ENCODE measurements around the gene PCDH1. TPM values are rescaled to one million over a fixed set of nuclear protein-coding genes. Genes with fewer than 3 reads are reported as not detected.

The PCDH1 gene
- total and polyA plus RNA-seq, 2 of the 13 experiments (the other 11 are each of a cell fraction or from before 2014, with no cell fraction given), result 0.11 to 0.83 TPM

- TF ChIP-seq HNF1A (IDR thresholded peaks at IDR 0.05; ENCODE audit: low read depth) (no peak), HNF1A (CRISPR knock-in tag; IDR thresholded peaks at IDR 0.05; ENCODE audit: borderline replicate concordance) (no peak; the same call in 1 of the 2 replicates), HOXA3 (CRISPR knock-in tag; IDR thresholded peaks at IDR 0.05) (peak; percentile 84; the same call in 1 of the 2 replicates), ARHGAP35 (CRISPR knock-in tag; IDR thresholded peaks at IDR 0.05; ENCODE audit: borderline replicate concordance) (peak; percentile 57; the same call in 1 of the 2 replicates), KDM3A (CRISPR knock-in tag; IDR thresholded peaks at IDR 0.05; ENCODE audit: low read depth) (peak; percentile 68; the same call in 1 of the 2 replicates), KLF11 (CRISPR knock-in tag; IDR thresholded peaks at IDR 0.05) (peak; percentile 56; the same call in 1 of the 2 replicates), ZNF790 (CRISPR knock-in tag; IDR thresholded peaks at IDR 0.05; ENCODE audit: borderline replicate concordance) (peak; percentile 87), ZFP36L2 (CRISPR knock-in tag; IDR thresholded peaks at IDR 0.05) (peak; percentile 59; the same call in 1 of the 2 replicates), ZBTB38 (CRISPR knock-in tag; IDR thresholded peaks at IDR 0.05) (0 out of 2 replicates have a peak, but pooled peaks have one; percentile 17), AKAP8 (CRISPR knock-in tag; IDR thresholded peaks at IDR 0.05) (no peak), MAFK (conservative IDR thresholded peaks at IDR 0.05 in 1 of 2, IDR thresholded peaks at IDR 0.05 in 1 of 2; ENCODE audit: low read length in 2 of 2) (no peak), ZNF256 (CRISPR knock-in tag; conservative IDR thresholded peaks at IDR 0.05) (no peak; the same call in 1 of the 2 replicates), ZNF274 (CRISPR knock-in tag; IDR thresholded peaks at IDR 0.05) (peak; percentile 68; the same call in 1 of the 2 replicates), SMARCC2 (IDR thresholded peaks at IDR 0.05) (no peak), ZFP36 (IDR thresholded peaks at IDR 0.05; ENCODE audit: borderline replicate concordance, low read depth, low read length, partially characterized antibody) (no peak), ZNF644 (CRISPR knock-in tag; IDR thresholded peaks at IDR 0.05; ENCODE audit: low read depth) (no peak), ZBTB4 (CRISPR knock-in tag; IDR thresholded peaks at IDR 0.05; ENCODE audit: borderline replicate concordance) (peak; percentile 74; the same call in 1 of the 2 replicates)
- TF ChIP-seq, protein P1, sequence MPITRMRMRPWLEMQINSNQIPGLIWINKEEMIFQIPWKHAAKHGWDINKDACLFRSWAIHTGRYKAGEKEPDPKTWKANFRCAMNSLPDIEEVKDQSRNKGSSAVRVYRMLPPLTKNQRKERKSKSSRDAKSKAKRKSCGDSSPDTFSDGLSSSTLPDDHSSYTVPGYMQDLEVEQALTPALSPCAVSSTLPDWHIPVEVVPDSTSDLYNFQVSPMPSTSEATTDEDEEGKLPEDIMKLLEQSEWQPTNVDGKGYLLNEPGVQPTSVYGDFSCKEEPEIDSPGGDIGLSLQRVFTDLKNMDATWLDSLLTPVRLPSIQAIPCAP (CRISPR knock-in tag; IDR thresholded peaks at IDR 0.05; ENCODE audit: low read depth), result no peak; the same call in 1 of the 2 replicates
Measured at GRCh38 chr5:141923448-141924313, 45.5 kb upstream of the PCDH1 start, which contains the start of gene DELE1 (continued).
